HG03103 (cell line): ENCODE data around the gene NTSR1.

Experiments used
- ATAC-seq: cut with Tn5 transposase; IDR thresholded peaks from one replicate; pipeline ENCODE4 v1.9.1; 2021; ENCODE audit warnings: low read depth; ENCODE audit not compliant: unreplicated experiment

The NTSR1 gene

GRCh38 chr20:62752671-62753501, 44.2 kb downstream of the NTSR1 start:
- ATAC-seq = no peak

- ATAC-seq = no peak
Measured at GRCh38 chr20:62753626-62754025, 45.0 kb downstream of the NTSR1 start.

GRCh38 chr20:62754122-62754990, 45.7 kb downstream of the NTSR1 start:
- ATAC-seq = no peak

GRCh38 chr20:62754991-62755356, 46.3 kb downstream of the NTSR1 start:
- ATAC-seq = no peak

- ATAC-seq = no peak
Measured at GRCh38 chr20:62755817-62756724, 47.4 kb downstream of the NTSR1 start.

- no peak for ATAC-seq
Measured at GRCh38 chr20:62758226-62758912, 49.7 kb downstream of the NTSR1 start.

GRCh38 chr20:62759981-62760431, 51.4 kb downstream of the NTSR1 start:
- no peak for ATAC-seq

GRCh38 chr20:62760471-62760855, 51.8 kb downstream of the NTSR1 start:
- ATAC-seq = no peak

- ATAC-seq = no peak
Measured at GRCh38 chr20:62760856-62761758, 52.5 kb downstream of the NTSR1 start.

GRCh38 chr20:62761759-62762131, 53.1 kb downstream of the NTSR1 start:
- ATAC-seq = no peak

GRCh38 chr20:62762376-62762775, 53.7 kb downstream of the NTSR1 start:
- no peak for ATAC-seq

GRCh38 chr20:62762801-62763368, 54.2 kb downstream of the NTSR1 start:
- ATAC-seq = no peak

GRCh38 chr20:62763404-62763803, 54.8 kb downstream of the NTSR1 start:
- ATAC-seq = no peak

- no peak for ATAC-seq
Measured at GRCh38 chr20:62764156-62764935, 55.7 kb downstream of the NTSR1 start.

- no peak for ATAC-seq
Measured at GRCh38 chr20:62765021-62765420, 56.4 kb downstream of the NTSR1 start.

GRCh38 chr20:62765432-62766070, 56.9 kb downstream of the NTSR1 start:
- no peak for ATAC-seq

GRCh38 chr20:62766071-62766450, 57.4 kb downstream of the NTSR1 start:
- no peak for ATAC-seq

GRCh38 chr20:62766716-62767115, 58.1 kb downstream of the NTSR1 start:
- ATAC-seq = no peak
